Endothelial cell of umbilical vein (primary cell): ENCODE results near the gene DYNAP. TPM values are rescaled to one million over a fixed set of nuclear protein-coding genes. Genes with fewer than 3 reads are reported as not detected.

Experiments used
- BruUV-seq: library from RNA; stranded (reverse); fragments of 400-500 nt; replicated peaks from 2 replicates; lab custom pipeline; 2021; lab: Mats Ljungman, UMichigan
- CTCF ChIA-PET: fragments of 300-600, 350-600 bp; sonication (Branson Sonifier 250); formaldehyde crosslinking; loops from one replicate; lab custom pipeline; 2021; ENCODE audit warnings: antibody characterized with exemption, inconsistent platforms; lab: Charles Lee
- POLR2A ChIA-PET: fragments of 300-600, 350-600 bp; sonication (Branson Sonifier 250); formaldehyde crosslinking; loops from one replicate; lab custom pipeline; 2021; ENCODE audit warnings: antibody characterized with exemption, inconsistent platforms; lab: Charles Lee
- DNase-seq: peaks from one replicate; pipeline ENCODE4 v3.0.0-alpha.2; 2011; ENCODE audit warnings: low read depth, low spot score
- FAIRE-seq: peaks from 2 replicates; lab custom pipeline; 2011; peaks lifted over from hg19 to GRCh38; lab: Jason Lieb, UNC
- H2AFZ ChIP-seq: 2 replicates; pipeline ENCODE4 v1.6.0; 2012; ENCODE audit warnings: low read depth, low read length, control low read depth, inconsistent platforms
- H3K27ac ChIP-seq: 2 replicates; pipeline ENCODE4 v1.5.1; 2011; ENCODE audit warnings: low read depth, mild to moderate bottlenecking, control low read depth, low read length, moderate library complexity; ENCODE audit not compliant: insufficient read depth
- H3K27me3 ChIP-seq, 2 experiments: 2 replicates each; pipeline versions ENCODE4 v1.6.0 to v1.6.1; 2011; ENCODE audit warnings: low read length in 2 of 2, mixed read lengths in 1 of 2; ENCODE audit not compliant: control insufficient read depth in 2 of 2, insufficient read depth in 2 of 2
- H3K36me3 ChIP-seq, 2 experiments: 2 replicates in 1 of 2; 3 replicates in 1 of 2; pipeline ENCODE4 v1.5.1; 2011; ENCODE audit warnings: low read length in 2 of 2, mild to moderate bottlenecking in 1 of 2, moderate library complexity in 1 of 2; ENCODE audit not compliant: control insufficient read depth in 2 of 2, insufficient read depth in 2 of 2; ENCODE audit errors: extremely low read depth in 1 of 2
- H3K4me1 ChIP-seq: 3 replicates; pipeline ENCODE4 v1.5.1; 2011; ENCODE audit warnings: mild to moderate bottlenecking, low read length; ENCODE audit not compliant: control insufficient read depth, insufficient read depth; ENCODE audit errors: extremely low read depth
- H3K4me2 ChIP-seq: 2 replicates; pipeline ENCODE4 v1.6.1; 2011; ENCODE audit warnings: low read length, control low read depth, mixed read lengths; ENCODE audit not compliant: insufficient read depth
- H3K4me3 ChIP-seq, 3 experiments: fragments of 200-600 bp in 1 of 3; sonication (generic), shearing (Covaris generic) in 1 of 3; replicated peaks in 1 of 3; 2 replicates each; pipeline ENCODE4 v1.5.1; 2011 to 2016; ENCODE audit warnings: control low read depth in 3 of 3, low read length in 3 of 3, mild to moderate bottlenecking in 2 of 3, inconsistent platforms in 1 of 3, low read depth in 1 of 3, moderate library complexity in 1 of 3; ENCODE audit not compliant: insufficient read depth in 1 of 3
- H3K79me2 ChIP-seq: 2 replicates; pipeline ENCODE4 v1.6.0; 2012; ENCODE audit warnings: low read length, inconsistent platforms; ENCODE audit not compliant: control insufficient read depth, insufficient read depth
- H3K9ac ChIP-seq: replicated peaks from 2 replicates; pipeline ENCODE3; 2011; ENCODE audit warnings: low read length, control low read depth; ENCODE audit not compliant: insufficient read depth; ENCODE audit errors: extremely low read depth
- H3K9me1 ChIP-seq: replicated peaks from 3 replicates; pipeline ENCODE4 v1.6.0; 2011; ENCODE audit warnings: mild to moderate bottlenecking, low read length; ENCODE audit not compliant: control insufficient read depth, insufficient read depth; ENCODE audit errors: extremely low read depth
- H3K9me3 ChIP-seq: replicated peaks from 2 replicates; pipeline ENCODE4 v1.5.1; 2012; ENCODE audit warnings: low read length, inconsistent platforms; ENCODE audit not compliant: control insufficient read depth, insufficient read depth
- H4K20me1 ChIP-seq: replicated peaks from 2 replicates; pipeline ENCODE3; 2011; ENCODE audit warnings: mild to moderate bottlenecking, low read length; ENCODE audit not compliant: control insufficient read depth, insufficient read depth; ENCODE audit errors: extremely low read depth
- EZH2 ChIP-seq: IDR thresholded peaks from 2 replicates; pipeline ENCODE4 v1.6.1; 2012; ENCODE audit warnings: borderline replicate concordance, low read depth, mild to moderate bottlenecking, moderate library complexity, low read length, inconsistent platforms; ENCODE audit not compliant: severe bottlenecking
- FOS ChIP-seq: IDR thresholded peaks from 2 replicates; pipeline ENCODE4 v1.6.1; 2011; ENCODE audit warnings: mild to moderate bottlenecking, low read length, moderate library complexity, borderline replicate concordance; ENCODE audit not compliant: insufficient read depth
- GATA2 ChIP-seq: IDR thresholded peaks from 2 replicates; pipeline ENCODE4 v1.7.0; 2011; ENCODE audit warnings: low read depth, mild to moderate bottlenecking, moderate library complexity, mixed read lengths, low read length; ENCODE audit not compliant: insufficient read length, insufficient read depth
- JUN ChIP-seq: IDR thresholded peaks from 2 replicates; pipeline ENCODE4 v1.6.1; 2011; ENCODE audit warnings: borderline replicate concordance, low read depth; ENCODE audit not compliant: insufficient read length, insufficient read depth
- MYC ChIP-seq: IDR thresholded peaks from one replicate; pipeline ENCODE4 v1.6.1; 2011; ENCODE audit warnings: mild to moderate bottlenecking, low read depth, low read length
- POLR2A ChIP-seq: IDR thresholded peaks from 2 replicates; pipeline ENCODE4 v1.6.1; 2012; ENCODE audit warnings: low read depth, mild to moderate bottlenecking, control low read depth, low read length
- POLR2AphosphoS5 ChIP-seq: IDR thresholded peaks from 2 replicates; pipeline ENCODE4 v1.6.1; 2012; ENCODE audit warnings: low read depth, mild to moderate bottlenecking, control low read depth, low read length, moderate library complexity; ENCODE audit not compliant: insufficient read depth
- dilution Hi-C: fragments of 300-500 bp; cut with MboI; formaldehyde crosslinking; loops from one replicate; pipeline ENCODE4 v1.15.0; 2019; ENCODE audit warnings: low sequenced_read_pairs; ENCODE audit not compliant: extremely low pct_ligation_motif_present
- intact Hi-C: fragments of 100-400 bp; cut with micrococcal nuclease; formaldehyde crosslinking; loops from one replicate; pipeline ENCODE4 v1.10.0; 2022
- polyA plus RNA-seq, 4 experiments: library from polyadenylated mRNA; depleted of rRNA in 3 of 4; stranded (reverse) in 3 of 4; unstranded in 1 of 4; fragments of >200 nt; gene quantifications; 2 replicates each; pipeline versions ENCODE4 v1.2.1 to v1.2.3, GENCODE V29; 2011 to 2012; ENCODE audit warnings: missing spikeins in 1 of 4
- total RNA-seq: library from RNA; stranded (reverse); gene quantifications from 2 replicates; pipeline ENCODE4 v1.2.3, GENCODE V29; 2021
- TF ChIP-seq, protein P1 (sequence below), 2 donors: IDR thresholded peaks; 1 replicate in 1 of 2; 2 replicates in 1 of 2; pipeline ENCODE4 v1.5.1; 2011; ENCODE audit warnings: low read length in 2 of 2, mild to moderate bottlenecking in 2 of 2, moderate library complexity in 2 of 2, control low read depth in 1 of 2, inconsistent platforms in 1 of 2, low read depth in 1 of 2; ENCODE audit not compliant: insufficient read depth in 1 of 2; ENCODE audit errors: extremely low read depth in 1 of 2
- TF ChIP-seq, protein P2 (sequence below): IDR thresholded peaks from 2 replicates; pipeline ENCODE4 v1.6.1; 2011; ENCODE audit not compliant: insufficient read depth, insufficient read length

Gene DYNAP
- total and polyA plus RNA-seq, 2 donors (not counting 3 experiments of a cell fraction or from before 2014, with no cell fraction given): not detected

DNA sequence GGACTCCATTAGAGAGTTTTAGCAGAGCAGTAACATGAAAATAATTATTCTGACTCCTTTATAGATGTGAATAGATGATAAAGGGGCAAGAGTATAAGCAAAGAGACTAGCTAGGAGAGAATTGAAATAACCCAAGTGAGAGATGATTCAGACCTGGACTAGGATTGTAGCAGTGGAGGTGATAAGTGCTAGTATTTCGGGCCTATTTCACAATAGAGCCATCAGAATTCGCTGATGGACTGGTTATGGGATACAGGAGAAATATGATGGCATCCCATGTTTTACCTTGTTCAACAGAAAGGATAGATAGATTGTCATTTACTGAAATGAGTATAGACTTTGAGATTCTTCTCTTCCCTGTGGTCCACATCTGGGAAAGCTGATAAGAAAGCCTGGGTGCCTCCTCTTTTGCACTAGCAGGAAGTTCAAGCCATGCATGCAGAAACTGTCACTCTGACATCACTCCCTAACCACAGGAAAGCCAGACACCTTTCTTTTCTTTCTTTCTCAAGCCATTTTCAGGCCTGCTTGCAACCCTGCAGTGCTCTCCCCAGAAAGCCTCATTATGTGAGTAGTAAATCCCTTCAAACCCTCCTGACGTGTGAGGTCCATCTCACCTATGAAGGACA is 25.3 kb downstream of the DYNAP start:
- Histone ChIP-seq H2AFZ (no peak overlapping the region), H3K27me3 (peaks cover 0 to 3% of the 10 kb centered on the region in 2 experiments), H3K4me1 (no peaks in the 10 kb centered on the region), H3K27ac (no peak overlapping the region), H3K9ac (no peak overlapping the region), H3K9me1 (no peaks in the 10 kb centered on the region), H3K4me3 (no peak overlapping the region), H4K20me1 (no peaks in the 10 kb centered on the region), H3K9me3 (no peaks in the 10 kb centered on the region), H3K79me2 (no peaks in the 10 kb centered on the region), H3K4me2 (no peak overlapping the region), H3K36me3 (no peaks in the 10 kb centered on the region)
- ChIA-PET POLR2A (no interaction called here), CTCF (no interaction called here)
- FAIRE-seq: no peak
- no peak for DNase-seq
- TF ChIP-seq MYC: no peak
- no peak for TF ChIP-seq GATA2
- TF ChIP-seq, protein P1, sequence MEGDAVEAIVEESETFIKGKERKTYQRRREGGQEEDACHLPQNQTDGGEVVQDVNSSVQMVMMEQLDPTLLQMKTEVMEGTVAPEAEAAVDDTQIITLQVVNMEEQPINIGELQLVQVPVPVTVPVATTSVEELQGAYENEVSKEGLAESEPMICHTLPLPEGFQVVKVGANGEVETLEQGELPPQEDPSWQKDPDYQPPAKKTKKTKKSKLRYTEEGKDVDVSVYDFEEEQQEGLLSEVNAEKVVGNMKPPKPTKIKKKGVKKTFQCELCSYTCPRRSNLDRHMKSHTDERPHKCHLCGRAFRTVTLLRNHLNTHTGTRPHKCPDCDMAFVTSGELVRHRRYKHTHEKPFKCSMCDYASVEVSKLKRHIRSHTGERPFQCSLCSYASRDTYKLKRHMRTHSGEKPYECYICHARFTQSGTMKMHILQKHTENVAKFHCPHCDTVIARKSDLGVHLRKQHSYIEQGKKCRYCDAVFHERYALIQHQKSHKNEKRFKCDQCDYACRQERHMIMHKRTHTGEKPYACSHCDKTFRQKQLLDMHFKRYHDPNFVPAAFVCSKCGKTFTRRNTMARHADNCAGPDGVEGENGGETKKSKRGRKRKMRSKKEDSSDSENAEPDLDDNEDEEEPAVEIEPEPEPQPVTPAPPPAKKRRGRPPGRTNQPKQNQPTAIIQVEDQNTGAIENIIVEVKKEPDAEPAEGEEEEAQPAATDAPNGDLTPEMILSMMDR (IDR thresholded peaks at IDR 0.05; ENCODE audit: extremely low read depth in 1 of 2, insufficient read depth in 1 of 2, low read depth in 1 of 2, low read length in 2 of 2): no peak
- no peak for TF ChIP-seq EZH2
- no peak for TF ChIP-seq JUN
- TF ChIP-seq POLR2AphosphoS5: no peak
- TF ChIP-seq, protein P2, sequence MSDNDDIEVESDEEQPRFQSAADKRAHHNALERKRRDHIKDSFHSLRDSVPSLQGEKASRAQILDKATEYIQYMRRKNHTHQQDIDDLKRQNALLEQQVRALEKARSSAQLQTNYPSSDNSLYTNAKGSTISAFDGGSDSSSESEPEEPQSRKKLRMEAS: no peak
- no peak for TF ChIP-seq POLR2A
- TF ChIP-seq FOS: no peak
- BruUV-seq: no TSS peak
- dilution Hi-C loops (no loop called here), intact Hi-C loops (no loop called here)
